IPS-18a (cell line): ENCODE results near the gene NEK8.

Experiments
- H3K27ac ChIP-seq: one replicate; pipeline ENCODE4 v1.5.1; 2013; ENCODE audit warnings: low read length
- H3K27me3 ChIP-seq: one replicate; pipeline ENCODE4 v1.6.1; 2013; ENCODE audit warnings: mild to moderate bottlenecking, low read length; ENCODE audit not compliant: control insufficient read depth, insufficient read depth
- H3K36me3 ChIP-seq: one replicate; pipeline ENCODE4 v1.6.1; 2013; ENCODE audit warnings: low read depth, low read length; ENCODE audit not compliant: control insufficient read depth
- H3K4me1 ChIP-seq: one replicate; pipeline ENCODE4 v1.6.1; 2013; ENCODE audit warnings: low read depth, low read length; ENCODE audit not compliant: control insufficient read depth
- H3K4me3 ChIP-seq: one replicate; pipeline ENCODE4 v1.5.1; 2013; ENCODE audit warnings: low read length
- H3K9ac ChIP-seq: one replicate; pipeline ENCODE4 v1.6.1; 2013; ENCODE audit warnings: mild to moderate bottlenecking, low read length, moderate library complexity
- H3K9me3 ChIP-seq: one replicate; pipeline ENCODE4 v1.6.1; 2013; ENCODE audit warnings: low read depth, low read length; ENCODE audit not compliant: control insufficient read depth

The NEK8 gene

GRCh38 chr17:28751600-28752366 is 23.2 kb downstream of the NEK8 start:
- Histone ChIP-seq H3K4me3 (no peak overlapping the region), H3K36me3 (peaks cover 44% of the 10 kb centered on the region), H3K27ac (no peak overlapping the region), H3K4me1 (peaks cover 11% of the 10 kb centered on the region), H3K9me3 (no peaks in the 10 kb centered on the region), H3K9ac (no peak overlapping the region), H3K27me3 (no peaks in the 10 kb centered on the region)

GRCh38 chr17:28755486-28755885 is 26.9 kb downstream of the NEK8 start:
- no peak overlapping the region for H3K27ac ChIP-seq
- H3K9me3 ChIP-seq: no peaks in the 10 kb centered on the region
- H3K4me1 ChIP-seq: peaks cover 8% of the 10 kb centered on the region
- H3K36me3 ChIP-seq: peaks cover 27% of the 10 kb centered on the region
- H3K4me3 ChIP-seq: no peak overlapping the region
- H3K27me3 ChIP-seq: no peaks in the 10 kb centered on the region
- H3K9ac ChIP-seq: no peak overlapping the region

GRCh38 chr17:28756049-28756804 is 27.6 kb downstream of the NEK8 start:
- Histone ChIP-seq H3K27me3 (no peaks in the 10 kb centered on the region), H3K9ac (no peak overlapping the region), H3K36me3 (peaks cover 21% of the 10 kb centered on the region), H3K4me1 (peaks cover 15% of the 10 kb centered on the region), H3K4me3 (no peak overlapping the region), H3K9me3 (no peaks in the 10 kb centered on the region), H3K27ac (no peak overlapping the region)

- no peak overlapping the region for H3K27ac ChIP-seq
- no peak overlapping the region for H3K4me3 ChIP-seq
- H3K4me1 ChIP-seq: peaks cover 32% of the 10 kb centered on the region
Measured at GRCh38 chr17:28758411-28759121, 30.0 kb downstream of the NEK8 start.

GRCh38 chr17:28759256-28759865 is 30.8 kb downstream of the NEK8 start:
- Histone ChIP-seq H3K27me3 (no peaks in the 10 kb centered on the region), H3K4me3 (no peak overlapping the region), H3K27ac (no peak overlapping the region), H3K9me3 (no peaks in the 10 kb centered on the region), H3K4me1 (peaks cover 32% of the 10 kb centered on the region), H3K36me3 (peaks cover 16% of the 10 kb centered on the region), H3K9ac (no peak overlapping the region)

More at GRCh38 chr17:28758411-28759121, 30.0 kb downstream of the NEK8 start:
- H3K27me3 ChIP-seq: no peaks in the 10 kb centered on the region
- no peaks in the 10 kb centered on the region for H3K9me3 ChIP-seq
- H3K9ac ChIP-seq: no peak overlapping the region
- peaks cover 16% of the 10 kb centered on the region for H3K36me3 ChIP-seq

- H3K27ac ChIP-seq: peak overlapping the region; percentile 88
Measured at GRCh38 chr17:28760601-28761562, 32.3 kb downstream of the NEK8 start.

GRCh38 chr17:28763137-28763799 is 34.7 kb downstream of the NEK8 start:
- Histone ChIP-seq H3K27ac (no peak overlapping the region), H3K9ac (no peak overlapping the region)

More at GRCh38 chr17:28760601-28761562, 32.3 kb downstream of the NEK8 start:
- H3K9me3 ChIP-seq: no peaks in the 10 kb centered on the region
- H3K4me3 ChIP-seq: peak overlapping the region; percentile 36
- H3K4me1 ChIP-seq: peaks cover 32% of the 10 kb centered on the region
- peaks cover 24% of the 10 kb centered on the region for H3K36me3 ChIP-seq
- H3K27me3 ChIP-seq: no peaks in the 10 kb centered on the region
- H3K9ac ChIP-seq: peak overlapping the region; percentile 34

GRCh38 chr17:28763804-28764266 is 35.2 kb downstream of the NEK8 start:
- H3K36me3 ChIP-seq: peaks cover 23% of the 10 kb centered on the region

More at GRCh38 chr17:28763137-28763799, 34.7 kb downstream of the NEK8 start:
- Histone ChIP-seq H3K27me3 (no peaks in the 10 kb centered on the region), H3K4me3 (no peak overlapping the region), H3K36me3 (peaks cover 29% of the 10 kb centered on the region), H3K4me1 (peaks cover 32% of the 10 kb centered on the region), H3K9me3 (no peaks in the 10 kb centered on the region)

GRCh38 chr17:28765038-28765437 is 36.5 kb downstream of the NEK8 start:
- no peak overlapping the region for H3K27ac ChIP-seq
- peaks cover 16% of the 10 kb centered on the region for H3K36me3 ChIP-seq
- no peaks in the 10 kb centered on the region for H3K9me3 ChIP-seq
- H3K9ac ChIP-seq: no peak overlapping the region
- no peak overlapping the region for H3K4me3 ChIP-seq
- no peaks in the 10 kb centered on the region for H3K27me3 ChIP-seq
- peaks cover 29% of the 10 kb centered on the region for H3K4me1 ChIP-seq

More at GRCh38 chr17:28763804-28764266, 35.2 kb downstream of the NEK8 start:
- H3K4me1 ChIP-seq: peaks cover 32% of the 10 kb centered on the region
- H3K27ac ChIP-seq: no peak overlapping the region
- no peak overlapping the region for H3K9ac ChIP-seq
- H3K9me3 ChIP-seq: no peaks in the 10 kb centered on the region
- H3K4me3 ChIP-seq: no peak overlapping the region
- H3K27me3 ChIP-seq: no peaks in the 10 kb centered on the region

GRCh38 chr17:28773736-28774135 is 45.1 kb downstream of the NEK8 start:
- H3K4me1 ChIP-seq: no peaks in the 10 kb centered on the region
- no peak overlapping the region for H3K27ac ChIP-seq
- no peaks in the 10 kb centered on the region for H3K36me3 ChIP-seq
- H3K27me3 ChIP-seq: no peaks in the 10 kb centered on the region
- H3K9ac ChIP-seq: no peak overlapping the region
- H3K9me3 ChIP-seq: no peaks in the 10 kb centered on the region
- no peak overlapping the region for H3K4me3 ChIP-seq
